Muscle of leg (tissue), 11 donors: ENCODE data around the gene CFAP251. TPM values are rescaled to one million over a fixed set of nuclear protein-coding genes. Genes with fewer than 3 reads are reported as not detected.
"Not testable (repeated sequence)": the region's sequence is repeated elsewhere in the genome, so short reads cannot be mapped to it uniquely, and the experiment has no call there.

Experiments used
- DNase-seq: peaks from one replicate; pipeline ENCODE4 v3.0.0; 2013
- H3K27ac ChIP-seq: one replicate; pipeline ENCODE4 v1.5.1; 2013; ENCODE audit warnings: mild to moderate bottlenecking, low read length, control low read depth
- H3K27me3 ChIP-seq: one replicate; pipeline ENCODE4 v1.6.1; 2013; ENCODE audit warnings: low read length; ENCODE audit not compliant: control insufficient read depth, insufficient read depth
- H3K36me3 ChIP-seq: one replicate; pipeline ENCODE4 v1.6.1; 2013; ENCODE audit warnings: low read length; ENCODE audit not compliant: control insufficient read depth, insufficient read depth
- H3K4me1 ChIP-seq: one replicate; pipeline ENCODE4 v1.6.1; 2013; ENCODE audit warnings: low read length; ENCODE audit not compliant: control insufficient read depth, insufficient read depth
- H3K4me3 ChIP-seq: one replicate; pipeline ENCODE4 v1.5.1; 2013; ENCODE audit warnings: low read length, control low read depth
- H3K9me3 ChIP-seq: replicated peaks from 2 replicates; pipeline ENCODE4 v1.6.1; 2013; ENCODE audit warnings: low read depth, low read length; ENCODE audit not compliant: control insufficient read depth
- WGBS: methylation state at CpG from one replicate; pipeline ENCODE4 v1.1.5; 2013; ENCODE audit warnings: missing lambda C conversion rate; ENCODE audit not compliant: insufficient coverage; 5-methylcytosine and 5-hydroxymethylcytosine counted together
- polyA plus RNA-seq, 8 donors: library from polyadenylated mRNA; unstranded; fragments of 120-200 nt; gene quantifications; one replicate each; pipeline versions ENCODE4 v1.2.1 to v1.2.3, GENCODE V29; 2013; ENCODE audit warnings: inconsistent platforms in 1 of 8, low replicate concordance in 1 of 8; ENCODE audit not compliant: insufficient read length in 8 of 8, insufficient read depth in 1 of 8
- total RNA-seq: library from RNA; stranded (reverse); fragments of 120-200 nt; gene quantifications from one replicate; pipeline ENCODE4 v1.2.4, GENCODE V29; 2013

CFAP251 gene
- total and polyA plus RNA-seq, 9 donors = 0.74 to 2.1 (median 1.2) TPM

DNA sequence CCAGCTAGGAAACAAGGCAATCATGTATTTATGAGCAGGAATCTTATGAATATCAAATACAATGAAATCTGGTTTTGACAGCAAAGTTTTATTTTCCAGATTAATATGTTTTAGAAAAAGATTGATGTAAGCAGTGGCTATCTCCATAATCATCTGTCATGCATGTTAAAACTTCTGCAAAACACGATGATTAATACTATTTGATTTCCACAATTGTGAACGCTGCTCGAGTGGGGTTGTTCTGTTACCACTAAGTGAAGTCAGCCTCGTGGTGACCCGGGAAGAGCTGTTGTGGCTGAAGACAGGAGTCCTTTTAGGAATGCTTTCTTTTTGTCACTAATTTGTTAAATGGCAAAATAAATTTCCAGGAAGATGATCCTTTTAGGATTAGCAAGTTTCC, 9.4 kb downstream of the CFAP251 start:
- no peaks in the 10 kb centered on the region for H3K27me3 ChIP-seq
- peaks cover 13% of the 10 kb centered on the region for H3K4me1 ChIP-seq
- no peaks in the 10 kb centered on the region for H3K9me3 ChIP-seq
- H3K4me3 ChIP-seq = no peak overlapping the region
- no CpG with 5 or more reads among the region's 5 CpGs for WGBS
- H3K36me3 ChIP-seq = no peaks in the 10 kb centered on the region
- DNase-seq = no peak
- no peak overlapping the region for H3K27ac ChIP-seq

DNA sequence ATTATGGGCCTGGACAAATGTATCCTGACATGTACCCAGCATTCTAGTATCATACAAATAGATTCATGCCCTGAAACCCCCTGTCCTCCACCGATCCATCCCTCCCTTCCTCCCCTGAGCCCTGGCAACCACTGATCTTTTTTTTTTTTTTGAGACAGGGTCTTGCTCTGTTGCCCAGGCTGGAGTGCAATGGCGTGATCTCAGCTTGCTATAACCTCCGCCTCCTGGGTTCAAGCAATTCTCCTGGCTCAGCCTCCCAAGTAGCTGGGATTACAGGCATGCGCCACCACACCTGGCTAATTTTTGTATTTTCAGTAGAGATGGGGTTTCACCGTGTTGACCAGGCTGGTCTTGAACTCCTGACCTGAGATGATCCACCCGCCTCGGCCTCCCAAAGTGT, 11.2 kb downstream of the CFAP251 start:
- not testable (repeated sequence) for H3K27ac ChIP-seq, H3K4me3 ChIP-seq, H3K27me3 ChIP-seq, H3K9me3 ChIP-seq, H3K36me3 ChIP-seq, DNase-seq, H3K4me1 ChIP-seq
- WGBS = 92% methylated on average over 6 of the region's 7 CpGs

DNA sequence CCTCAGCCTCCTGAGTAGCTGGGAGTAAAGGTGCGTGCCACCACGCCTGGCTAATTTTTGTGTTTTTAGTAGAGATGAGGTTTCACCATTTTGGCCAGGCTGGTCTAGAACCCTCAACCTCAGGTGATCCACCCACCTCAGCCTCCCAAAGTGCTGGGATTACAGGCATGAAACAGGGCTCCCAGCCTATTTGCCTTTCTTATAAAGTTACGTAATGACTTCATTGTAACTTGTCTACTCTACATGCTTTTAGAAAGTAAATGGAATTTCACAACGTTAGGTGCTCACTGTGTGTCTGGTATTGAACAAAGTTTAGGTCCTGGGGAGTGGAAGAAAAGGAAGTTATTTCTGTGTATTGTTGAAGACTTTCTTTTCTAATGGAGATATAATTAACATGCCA, 12.5 kb downstream of the CFAP251 start:
- no peak for DNase-seq
- Histone ChIP-seq H3K27me3 (no peaks in the 10 kb centered on the region), H3K4me3 (no peak overlapping the region), H3K9me3 (no peaks in the 10 kb centered on the region), H3K36me3 (peaks cover 7% of the 10 kb centered on the region), H3K4me1 (no peaks in the 10 kb centered on the region), H3K27ac (no peak overlapping the region)
- no CpG with 5 or more reads among the region's 4 CpGs for WGBS

GRCh38 chr12:121932176-121932536, 13.8 kb downstream of the CFAP251 start:
- Histone ChIP-seq H3K4me3 (no peak overlapping the region), H3K36me3 (peaks cover 7% of the 10 kb centered on the region), H3K27me3 (no peaks in the 10 kb centered on the region), H3K9me3 (no peaks in the 10 kb centered on the region), H3K27ac (no peak overlapping the region), H3K4me1 (no peaks in the 10 kb centered on the region)
- no peak for DNase-seq
- no CpG with 5 or more reads among the region's 3 CpGs for WGBS

DNA sequence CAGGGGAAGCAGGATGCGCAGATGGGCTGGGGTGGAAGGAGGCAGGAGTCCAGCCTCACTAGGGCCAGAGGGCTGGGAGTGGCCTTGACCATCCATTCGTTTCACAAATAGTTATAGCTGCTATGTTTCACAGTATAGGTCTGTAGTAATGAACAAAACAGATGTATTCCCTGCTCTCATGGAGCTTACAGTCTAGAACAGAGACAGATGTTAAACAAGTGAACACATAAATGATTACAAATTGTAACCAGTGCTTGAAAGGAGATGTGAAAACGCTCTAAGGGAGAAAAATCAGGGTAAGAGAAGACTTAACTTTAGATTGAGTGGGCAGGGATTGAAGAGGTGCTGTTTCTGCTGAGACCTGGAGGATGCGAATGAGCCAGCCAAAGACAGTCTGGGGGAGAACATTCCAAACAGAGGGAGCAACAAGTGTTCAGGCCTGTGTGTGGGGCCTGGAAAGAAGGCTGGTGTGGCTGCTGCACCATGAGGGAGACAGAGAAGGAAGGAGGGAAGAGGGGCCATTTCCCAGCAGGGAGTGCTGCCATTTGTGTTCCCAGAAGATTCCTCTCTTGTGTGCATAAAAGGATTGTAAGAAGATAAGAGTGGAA, 14.6 kb downstream of the CFAP251 start:
- H3K27me3 ChIP-seq = no peaks in the 10 kb centered on the region
- no peak for DNase-seq
- H3K4me3 ChIP-seq = no peak overlapping the region
- 78% methylated on average over 3 of the region's 4 CpGs for WGBS
- H3K9me3 ChIP-seq = no peaks in the 10 kb centered on the region
- H3K27ac ChIP-seq = no peak overlapping the region
- peaks cover 15% of the 10 kb centered on the region for H3K36me3 ChIP-seq
- H3K4me1 ChIP-seq = no peaks in the 10 kb centered on the region

DNA sequence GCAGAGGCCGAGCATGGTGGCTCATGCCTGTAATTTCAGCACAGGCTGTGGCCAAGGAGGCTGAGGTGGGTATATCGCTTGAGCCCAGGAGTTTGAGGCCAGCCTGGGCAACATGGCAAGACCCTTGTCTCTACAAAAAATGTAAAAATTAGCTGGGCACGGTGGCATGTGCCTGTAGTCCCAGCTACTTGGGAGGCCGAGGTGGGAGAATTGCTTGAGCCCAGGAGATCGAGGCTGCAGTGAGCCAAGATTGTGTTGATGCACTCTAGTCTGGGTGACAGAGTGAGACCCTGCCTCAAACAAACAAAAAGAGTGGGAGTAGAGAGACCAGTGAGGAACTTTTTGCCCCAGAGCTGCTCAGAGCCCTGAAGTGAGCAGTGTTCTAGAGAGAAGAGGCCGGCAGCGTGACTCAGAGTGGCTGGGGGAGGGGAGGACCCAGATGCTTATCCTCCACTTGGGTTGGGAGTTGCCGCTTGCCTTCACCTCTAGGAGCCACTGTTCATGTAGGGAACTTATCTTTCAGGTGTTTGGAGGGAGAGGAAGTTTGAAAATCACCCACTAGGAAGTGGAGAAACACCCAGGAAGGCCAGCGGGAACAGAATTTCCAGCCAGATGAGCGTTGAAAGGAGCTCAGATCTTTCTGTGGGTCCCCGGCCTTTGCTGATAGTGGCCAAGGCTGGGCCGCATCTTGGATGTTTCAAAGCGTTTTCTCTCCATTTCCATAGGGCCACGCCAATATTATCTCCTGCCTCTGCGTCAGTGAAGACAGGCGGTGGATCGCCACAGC, 15.3 kb downstream of the CFAP251 start:
- 84% methylated on average over 17 of the region's 17 CpGs for WGBS
- no peak for DNase-seq
- H3K4me1 ChIP-seq = no peaks in the 10 kb centered on the region
- no peaks in the 10 kb centered on the region for H3K27me3 ChIP-seq
- H3K9me3 ChIP-seq = no peaks in the 10 kb centered on the region
- H3K4me3 ChIP-seq = no peak overlapping the region
- peaks cover 15% of the 10 kb centered on the region for H3K36me3 ChIP-seq
- no peak overlapping the region for H3K27ac ChIP-seq

- no peak overlapping the region for H3K4me3 ChIP-seq
- H3K36me3 ChIP-seq = peaks cover 15% of the 10 kb centered on the region
- H3K27ac ChIP-seq = no peak overlapping the region
- H3K4me1 ChIP-seq = no peaks in the 10 kb centered on the region
- no peaks in the 10 kb centered on the region for H3K27me3 ChIP-seq
- H3K9me3 ChIP-seq = no peaks in the 10 kb centered on the region
- no peak for DNase-seq
- no CpG with 5 or more reads among the region's 2 CpGs for WGBS
Measured at GRCh38 chr12:121934309-121934664, 15.9 kb downstream of the CFAP251 start.

DNA sequence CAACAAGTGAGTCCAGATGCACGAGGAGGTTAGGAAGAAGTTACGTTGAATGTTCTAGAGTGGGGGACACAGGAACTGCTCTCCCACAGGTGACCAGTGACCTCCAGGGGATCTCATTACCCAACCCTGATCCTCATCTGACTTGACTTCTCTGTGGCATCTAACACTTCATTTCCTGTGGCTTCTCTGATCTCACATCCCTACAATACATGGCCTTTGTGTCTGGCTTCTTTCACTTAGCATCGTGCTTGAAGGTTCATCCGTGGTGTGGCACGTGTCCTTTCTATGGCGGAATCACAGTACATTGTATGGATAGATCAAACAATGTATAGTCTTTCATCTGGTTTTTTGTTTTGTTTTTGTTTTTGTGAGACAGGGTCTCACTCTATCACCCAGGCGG, 19.3 kb downstream of the CFAP251 start:
- Histone ChIP-seq H3K4me3 (no peak overlapping the region), H3K9me3 (no peaks in the 10 kb centered on the region), H3K36me3 (peaks cover 19% of the 10 kb centered on the region), H3K4me1 (no peaks in the 10 kb centered on the region), H3K27ac (no peak overlapping the region), H3K27me3 (no peaks in the 10 kb centered on the region)
- WGBS = 90% methylated on average over 2 of the region's 7 CpGs
- DNase-seq = no peak

DNA sequence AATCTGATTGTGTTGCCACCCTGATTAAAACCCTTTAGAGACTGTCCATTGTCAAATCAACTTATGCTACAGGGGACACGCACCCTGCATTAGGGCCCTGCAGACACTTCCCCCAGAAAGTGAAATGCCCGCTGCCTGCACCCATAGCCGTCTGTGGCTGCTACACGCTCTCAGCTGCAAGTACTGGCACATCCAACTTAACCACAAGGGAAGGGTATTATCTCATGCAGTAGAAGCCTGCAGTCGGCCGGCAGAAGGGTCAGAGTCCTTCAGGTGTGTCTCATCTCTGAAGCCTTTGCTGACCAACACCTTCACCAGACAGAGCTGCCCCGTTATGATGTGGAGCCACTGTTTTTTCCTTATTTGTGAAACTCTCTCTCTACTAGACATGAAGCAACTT, 20.8 kb downstream of the CFAP251 start:
- no peak for DNase-seq
- H3K4me3 ChIP-seq = no peak overlapping the region
- H3K9me3 ChIP-seq = no peaks in the 10 kb centered on the region
- H3K27me3 ChIP-seq = no peaks in the 10 kb centered on the region
- no peak overlapping the region for H3K27ac ChIP-seq
- H3K36me3 ChIP-seq = peaks cover 17% of the 10 kb centered on the region
- WGBS = 57% methylated on average over 5 of the region's 7 CpGs
- no peaks in the 10 kb centered on the region for H3K4me1 ChIP-seq

GRCh38 chr12:121939992-121940766, 21.8 kb downstream of the CFAP251 start:
- no peaks in the 10 kb centered on the region for H3K9me3 ChIP-seq
- no peaks in the 10 kb centered on the region for H3K4me1 ChIP-seq
- no peak overlapping the region for H3K27ac ChIP-seq
- no peak overlapping the region for H3K4me3 ChIP-seq
- no peaks in the 10 kb centered on the region for H3K27me3 ChIP-seq
- 67% methylated on average over 1 of the region's 4 CpGs for WGBS
- peaks cover 15% of the 10 kb centered on the region for H3K36me3 ChIP-seq
- DNase-seq = no peak
